GM04504 (cell line): Measurements from ENCODE around the gene HSD11B1.
"Not testable (repeated sequence)": the region's sequence is repeated elsewhere in the genome, so short reads cannot be mapped to it uniquely, and the experiment has no call there.

Source experiments
- DNase-seq: peaks from one replicate; pipeline ENCODE4 v3.0.0-alpha.2; 2012; ENCODE audit warnings: low read depth

The HSD11B1 gene

DNA sequence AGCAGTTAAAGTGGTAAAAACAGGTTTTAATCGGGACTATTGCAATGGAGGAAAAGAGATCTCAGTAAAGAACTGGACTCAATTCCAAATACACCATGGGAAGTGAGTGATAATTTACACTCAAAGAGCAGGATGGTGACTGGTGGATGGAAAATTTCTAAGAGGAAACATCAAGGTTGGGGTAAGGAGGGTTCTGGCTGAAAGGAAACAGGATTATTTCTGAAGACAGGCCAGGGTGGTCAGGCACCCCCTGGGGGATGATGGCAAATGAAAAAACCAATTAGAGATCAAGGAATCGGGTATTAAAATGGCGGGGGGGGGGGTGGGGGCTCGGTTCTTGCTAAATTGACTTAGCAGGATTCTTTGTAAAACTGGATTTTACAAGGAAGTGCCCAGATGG, 12.3 kb upstream of the HSD11B1 start:
- no peak for DNase-seq

DNA sequence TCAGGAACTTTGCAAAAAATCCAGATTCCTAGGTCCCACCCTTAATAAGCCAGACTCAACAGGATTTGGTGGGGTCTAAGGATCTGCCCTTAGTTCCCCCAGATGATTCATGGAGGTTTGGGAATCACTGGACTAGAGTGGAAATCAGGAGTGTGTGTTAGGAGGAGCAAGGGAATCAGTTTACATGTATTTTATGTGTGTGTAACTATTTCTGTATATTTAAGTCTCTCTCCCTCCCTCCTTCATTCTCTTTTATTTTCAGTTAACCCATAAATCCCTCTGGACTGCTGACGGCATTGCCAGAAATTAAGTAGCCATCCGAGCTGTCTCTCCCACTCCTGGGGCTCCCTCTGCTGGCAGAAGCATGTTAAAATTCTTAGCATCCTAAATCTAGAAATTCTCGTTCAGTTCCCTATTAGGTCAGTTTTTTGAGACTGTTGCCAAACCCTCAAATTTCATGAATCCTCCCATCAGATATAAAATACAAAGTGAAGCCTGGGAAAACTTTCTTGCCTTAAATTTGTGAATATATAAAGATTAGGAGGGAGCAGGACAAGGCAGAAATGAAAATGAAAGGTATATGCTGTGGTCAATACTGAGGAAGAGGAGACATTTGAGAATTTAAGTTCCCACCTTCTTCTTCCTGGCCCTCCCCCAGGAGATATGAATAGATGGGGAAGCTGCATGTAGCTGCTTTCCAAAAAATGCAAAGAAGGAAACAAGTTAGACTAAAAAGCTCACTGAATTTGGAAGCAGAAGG, 11.7 kb upstream of the HSD11B1 start:
- peak; percentile 46 for DNase-seq

DNA sequence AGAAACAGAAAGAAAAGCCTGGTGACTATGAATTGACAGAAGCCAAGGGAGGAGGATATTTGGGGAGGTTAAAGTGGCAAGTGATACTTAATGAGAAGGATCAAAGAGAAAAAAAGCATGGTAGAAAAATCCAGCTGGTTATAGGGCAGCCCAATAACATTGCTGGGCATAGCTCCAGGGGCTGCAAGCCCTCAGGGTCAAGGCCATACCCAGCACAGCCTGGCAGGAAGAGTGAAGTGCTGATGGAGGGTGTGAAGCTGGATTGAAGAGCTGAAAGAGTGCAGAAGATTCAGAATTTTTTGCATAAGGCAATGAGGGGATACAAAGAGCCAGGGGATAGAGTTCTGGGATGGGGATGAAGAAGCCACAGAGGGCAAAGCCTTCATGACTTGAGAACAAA, 8.0 kb upstream of the HSD11B1 start:
- no peak for DNase-seq

DNA sequence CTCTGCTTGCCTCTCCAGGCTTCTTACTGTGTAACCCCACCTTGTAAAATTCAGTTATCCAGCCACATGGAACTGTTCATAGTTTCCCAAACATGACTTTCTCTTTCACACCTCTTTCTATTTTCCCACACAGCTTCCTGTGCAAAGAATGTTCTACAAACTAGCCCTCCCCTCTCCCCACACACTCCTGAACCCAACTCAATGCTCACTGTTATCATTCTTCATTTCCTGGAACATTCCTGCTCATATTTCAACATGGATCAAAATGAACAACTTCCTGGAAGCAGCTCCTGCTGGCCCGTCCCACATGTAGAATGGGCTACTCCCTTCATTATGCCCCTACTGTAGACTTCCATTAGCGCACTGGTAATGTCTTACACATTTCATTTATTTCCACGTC, 7.5 kb upstream of the HSD11B1 start:
- DNase-seq, result no peak

DNA sequence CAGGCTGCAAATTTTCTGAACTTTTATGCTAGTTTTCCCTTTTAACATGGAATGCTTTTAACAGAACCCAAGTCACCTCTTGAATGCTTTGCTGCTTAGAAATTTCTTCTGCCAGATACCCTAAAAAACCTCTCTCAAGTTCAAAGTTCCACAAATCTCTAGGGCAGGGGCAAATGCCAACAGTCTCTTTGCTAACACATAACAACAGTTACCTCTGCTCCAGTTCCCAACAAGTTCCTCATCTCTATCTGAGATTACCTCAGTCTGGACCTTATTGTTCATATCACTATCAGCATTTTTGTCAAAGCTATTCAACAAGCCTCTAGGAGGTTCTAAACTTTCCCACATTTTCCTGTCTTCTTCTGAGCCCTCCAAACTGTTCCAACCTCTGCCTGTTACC, 4.0 kb upstream of the HSD11B1 start:
- DNase-seq, result not testable (repeated sequence)

DNA sequence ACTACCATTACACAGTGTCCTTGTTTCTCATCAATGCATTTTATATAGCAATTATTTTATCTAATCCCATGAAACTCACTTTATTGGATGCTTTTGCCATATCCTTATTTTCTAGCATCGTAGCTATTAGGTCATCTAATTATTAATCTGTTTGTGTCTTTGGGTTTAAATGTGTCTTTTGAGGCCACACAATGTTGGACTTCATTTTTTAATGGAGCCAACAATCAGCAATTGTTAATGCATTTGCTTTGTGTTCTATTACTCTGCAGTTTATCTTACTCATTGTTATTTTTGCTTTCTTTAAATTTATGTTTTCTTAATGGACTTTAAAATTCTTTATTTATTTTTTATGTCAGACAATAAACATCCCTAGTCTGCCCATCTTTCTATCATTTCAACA, 1.8 kb upstream of the HSD11B1 start:
- DNase-seq, result no peak

DNA sequence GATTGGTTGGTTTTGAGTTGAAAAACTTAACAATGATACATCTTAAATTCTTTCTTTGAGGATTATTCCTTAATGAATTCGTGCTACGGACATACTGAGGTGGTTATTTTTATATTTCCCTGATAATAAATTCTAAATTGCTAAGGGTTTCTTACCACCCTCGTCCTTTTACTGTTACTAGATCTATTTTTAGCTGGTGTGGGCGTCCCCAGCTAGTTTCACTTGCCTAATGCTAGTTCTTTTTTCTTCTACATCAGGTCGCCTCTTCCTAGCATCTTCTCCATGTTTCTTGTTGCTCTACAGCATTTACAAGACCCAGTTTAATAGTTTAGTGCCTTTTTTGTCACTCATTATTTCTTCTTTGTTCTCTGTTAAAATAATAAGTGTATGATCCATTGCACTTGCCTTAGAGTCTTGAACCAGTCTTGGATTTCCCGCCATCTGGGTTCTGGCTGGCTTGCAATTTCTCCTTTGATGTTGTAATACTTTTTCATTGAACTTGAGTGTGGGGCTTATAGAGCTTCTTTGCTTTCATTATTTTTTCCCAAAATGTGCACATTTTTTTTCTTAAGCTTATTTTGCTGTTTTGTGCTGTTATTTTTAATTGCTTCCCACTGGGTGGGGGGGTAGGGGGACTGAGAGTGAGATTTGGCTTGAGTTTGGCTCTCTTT, 677 bp upstream of the HSD11B1 start:
- DNase-seq, result no peak

DNA sequence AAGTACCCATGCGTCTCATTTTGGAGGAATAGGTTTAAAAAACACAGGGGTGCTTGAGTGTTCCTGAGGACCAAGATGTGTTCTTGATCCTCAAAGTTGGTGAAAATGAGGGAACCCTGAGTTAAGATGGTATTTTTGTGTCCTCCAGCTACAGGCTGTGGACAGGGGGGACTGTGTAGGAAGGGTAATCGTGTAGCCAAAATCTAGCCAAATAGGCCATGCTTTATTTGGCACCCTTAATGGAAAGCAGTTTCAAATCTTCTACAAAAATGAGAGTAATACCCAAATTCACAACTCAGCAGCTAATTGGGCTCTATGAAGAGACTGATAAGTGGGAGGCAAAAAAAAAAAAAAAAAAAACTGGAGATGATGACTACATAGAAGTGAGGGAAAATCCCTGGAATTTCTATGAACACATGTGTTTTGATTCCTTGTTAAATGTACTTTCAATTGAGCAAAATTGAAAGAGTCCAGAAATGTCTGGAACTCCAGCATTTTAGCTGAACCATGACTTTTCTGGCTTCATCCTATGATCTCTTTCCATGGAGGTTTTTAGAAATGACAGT, 470 bp downstream of the HSD11B1 start:
- no peak for DNase-seq

DNA sequence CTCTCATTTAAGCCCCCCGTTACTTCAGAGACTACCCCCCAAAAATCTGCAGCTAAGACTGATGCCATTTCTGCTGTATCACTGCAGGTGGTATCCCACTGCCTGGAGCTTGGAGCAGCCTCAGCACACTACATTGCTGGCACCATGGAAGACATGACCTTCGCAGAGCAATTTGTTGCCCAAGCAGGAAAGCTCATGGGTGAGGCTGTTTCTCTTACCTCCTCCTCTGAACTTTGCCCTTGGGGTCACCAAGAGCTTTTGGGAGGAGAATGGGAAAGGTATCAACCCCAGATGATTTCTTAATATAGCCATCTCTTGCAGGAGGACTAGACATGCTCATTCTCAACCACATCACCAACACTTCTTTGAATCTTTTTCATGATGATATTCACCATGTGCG, 2.0 kb downstream of the HSD11B1 start:
- no peak for DNase-seq

DNA sequence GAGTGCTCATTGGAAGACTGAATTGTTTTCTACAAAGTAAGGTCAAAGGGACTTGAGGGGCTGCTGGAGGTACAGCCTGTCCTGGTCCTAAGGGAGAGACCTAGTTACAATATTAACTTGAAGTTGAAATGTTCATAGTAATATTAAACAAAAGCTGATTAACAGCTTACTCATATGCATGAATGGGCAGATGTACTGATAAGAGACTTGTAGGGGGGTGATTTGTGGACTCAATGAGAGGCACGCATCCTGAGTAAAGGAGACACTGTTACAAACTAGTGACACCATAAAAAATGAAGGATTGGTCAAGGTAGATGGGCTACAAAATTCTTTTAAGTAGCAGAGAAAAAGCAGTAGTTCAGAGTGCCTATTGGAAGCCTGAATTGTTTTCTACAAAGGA, 2.7 kb downstream of the HSD11B1 start:
- DNase-seq, result no peak

DNA sequence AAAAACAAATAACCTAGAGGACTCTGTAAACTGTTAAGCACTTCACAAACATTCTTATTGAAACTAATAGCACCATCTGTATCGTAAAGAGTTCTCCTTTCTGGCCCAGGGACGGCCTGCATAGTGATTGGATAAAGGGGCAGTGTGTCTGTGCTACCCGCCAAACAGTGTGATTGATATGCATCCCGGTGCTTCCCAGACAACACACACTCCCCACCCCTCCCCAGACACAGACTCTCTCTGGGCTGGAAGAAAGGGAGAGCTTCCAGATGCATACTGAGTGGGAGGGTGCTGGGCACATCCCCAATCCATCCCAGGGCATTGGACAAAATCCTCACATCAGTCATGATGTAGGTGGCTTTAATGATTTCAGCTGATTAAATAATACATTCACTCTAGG, 3.7 kb downstream of the HSD11B1 start:
- DNase-seq, result no peak

DNA sequence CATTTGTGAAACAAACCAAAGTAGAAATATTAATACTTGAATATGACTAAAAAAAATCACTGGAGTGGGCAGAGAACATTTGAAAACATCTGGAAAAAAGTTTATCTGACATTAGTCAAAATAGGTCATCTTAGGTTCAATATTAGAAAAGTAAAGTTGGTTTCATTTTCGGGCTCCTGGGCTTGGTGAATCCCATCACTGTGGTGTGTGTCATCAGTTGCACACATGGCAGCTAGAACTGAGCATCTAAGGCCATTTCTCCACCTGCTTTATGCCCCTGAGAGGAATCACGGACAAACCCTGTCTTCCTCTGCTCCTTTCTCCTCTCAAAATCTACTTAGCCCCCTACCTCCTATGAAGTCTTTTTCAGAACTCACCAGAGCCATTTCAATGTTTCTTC, 5.4 kb downstream of the HSD11B1 start:
- DNase-seq, result no peak

DNA sequence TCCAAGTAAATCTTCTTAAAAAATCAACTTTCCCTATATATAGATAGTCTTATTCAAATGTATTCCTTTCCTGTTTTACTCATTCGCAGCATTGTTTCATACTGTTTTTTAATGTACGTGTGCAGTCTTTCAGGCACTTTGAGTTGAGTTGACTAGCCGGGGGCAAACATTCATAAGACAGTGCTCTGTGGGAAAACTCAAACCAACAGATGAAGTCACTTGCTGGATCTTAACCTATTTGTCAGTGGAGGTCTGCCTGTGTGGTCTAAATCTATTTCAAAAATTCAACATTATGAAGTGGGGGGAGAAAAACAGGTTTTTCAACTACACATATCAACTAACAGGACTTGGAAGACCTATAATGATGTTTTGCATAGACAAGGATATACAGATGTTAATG, 6.2 kb downstream of the HSD11B1 start:
- DNase-seq, result no peak

DNA sequence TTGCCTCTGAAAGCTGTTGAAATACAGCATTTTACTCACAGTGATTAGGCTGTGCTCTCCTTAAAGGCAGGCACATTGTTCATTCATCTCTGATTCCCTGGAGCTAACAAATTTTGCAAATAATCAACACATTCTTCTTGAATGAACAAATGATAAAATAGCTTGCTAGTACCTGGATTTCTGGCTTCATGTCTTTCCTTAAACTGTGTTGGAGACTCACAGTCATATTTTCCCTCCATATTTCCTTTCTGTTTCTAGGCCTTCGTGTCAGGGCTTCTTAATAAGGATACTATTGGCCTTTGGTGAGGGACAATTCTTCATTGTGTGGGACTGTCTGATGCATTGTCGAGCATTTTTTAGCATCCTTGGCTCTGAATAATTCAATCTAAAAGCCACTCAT, 9.7 kb downstream of the HSD11B1 start:
- DNase-seq, result no peak

DNA sequence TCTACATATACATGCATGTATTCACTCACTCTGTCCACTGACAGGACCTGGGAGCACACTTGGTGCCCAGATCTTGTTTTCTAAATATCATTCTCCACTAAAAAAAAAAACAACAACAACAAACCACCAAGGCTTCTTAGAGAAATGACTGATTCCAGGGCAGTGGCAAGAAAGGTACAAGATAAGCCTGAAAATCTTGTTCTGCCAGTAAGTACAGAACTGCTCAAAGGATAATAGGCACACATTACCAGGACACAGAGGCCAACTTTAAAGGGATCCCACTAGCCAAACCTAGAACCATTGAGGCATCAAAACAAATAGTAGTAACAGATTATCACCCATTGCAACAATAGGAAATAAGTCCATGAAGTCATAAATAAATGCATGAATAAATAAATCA, 10.7 kb downstream of the HSD11B1 start:
- DNase-seq, result no peak

DNA sequence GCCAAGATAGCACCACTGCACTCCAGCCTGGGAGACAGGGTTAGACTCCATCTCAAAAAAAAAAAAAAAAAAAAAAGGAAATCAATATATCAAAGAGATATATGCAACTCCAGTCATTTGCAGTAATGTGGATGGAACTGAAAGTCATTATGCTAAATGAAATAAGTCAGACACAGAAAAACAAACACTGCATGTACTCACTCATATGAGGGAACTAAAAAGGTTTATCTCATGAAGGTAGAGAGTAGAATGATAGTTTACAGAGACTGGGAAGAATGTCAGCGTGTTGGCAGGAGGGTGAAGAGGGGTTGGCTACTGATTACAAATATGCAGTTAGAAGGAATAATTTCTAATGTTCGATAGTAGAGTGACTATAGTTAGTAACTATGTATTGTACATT, 13.2 kb downstream of the HSD11B1 start:
- DNase-seq, result no peak

DNA sequence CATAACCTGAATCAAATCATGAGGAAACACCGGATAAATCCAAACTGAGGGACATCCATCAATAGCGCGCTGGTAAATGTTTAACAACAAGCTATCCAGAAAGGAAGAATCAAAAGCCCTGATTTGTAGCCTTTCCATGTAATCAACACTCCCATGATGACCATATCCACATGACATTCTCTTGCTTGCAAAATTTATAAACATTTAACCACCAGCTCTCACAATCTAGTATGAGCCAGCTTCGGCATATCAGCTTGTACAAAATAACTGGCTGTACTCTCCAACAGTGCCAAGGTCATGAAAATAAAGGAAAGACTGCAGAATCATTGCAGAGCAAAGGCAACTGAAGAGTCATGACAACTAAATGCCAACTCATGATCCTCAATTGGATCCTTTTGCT, 15.7 kb downstream of the HSD11B1 start:
- DNase-seq, result no peak

DNA sequence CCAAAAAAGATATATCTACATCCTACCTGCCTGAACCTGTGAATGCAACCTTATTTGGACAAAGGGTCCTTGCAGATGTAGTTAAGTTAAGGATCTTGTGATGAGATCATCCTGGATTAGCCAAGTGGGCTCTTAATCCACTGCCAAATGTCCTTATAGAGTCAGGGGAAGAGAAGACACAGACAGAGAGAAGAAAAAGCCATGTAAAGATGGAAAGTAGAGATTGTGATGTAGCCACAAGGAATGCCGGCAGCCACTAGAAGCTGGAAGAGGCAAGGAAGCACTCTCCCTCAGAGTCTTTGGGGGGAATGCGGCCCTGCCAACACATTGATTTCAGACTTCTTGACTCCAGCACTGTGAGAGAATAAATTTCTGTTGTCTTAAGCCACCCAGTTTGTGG, 16.2 kb downstream of the HSD11B1 start:
- no peak for DNase-seq

DNA sequence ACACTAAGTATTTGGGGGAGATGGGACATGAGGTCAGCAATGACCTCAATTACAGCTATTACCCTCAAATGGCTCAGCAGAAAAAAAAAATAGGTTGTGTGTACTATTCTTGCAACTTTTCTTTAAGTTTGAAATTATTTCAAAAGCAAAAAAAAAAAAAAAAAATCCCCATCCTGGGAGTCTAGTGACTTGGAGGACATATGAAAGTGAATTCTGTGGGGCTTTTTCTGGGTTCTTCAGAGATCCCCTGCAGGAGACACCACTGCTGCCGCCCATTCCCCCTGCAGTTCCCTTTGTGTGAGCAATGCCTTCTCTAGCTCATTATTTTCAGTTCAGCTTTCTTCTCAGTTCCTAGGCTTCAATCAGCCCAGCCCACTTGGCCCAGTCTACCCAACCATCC, 16.7 kb downstream of the HSD11B1 start:
- no peak for DNase-seq

DNA sequence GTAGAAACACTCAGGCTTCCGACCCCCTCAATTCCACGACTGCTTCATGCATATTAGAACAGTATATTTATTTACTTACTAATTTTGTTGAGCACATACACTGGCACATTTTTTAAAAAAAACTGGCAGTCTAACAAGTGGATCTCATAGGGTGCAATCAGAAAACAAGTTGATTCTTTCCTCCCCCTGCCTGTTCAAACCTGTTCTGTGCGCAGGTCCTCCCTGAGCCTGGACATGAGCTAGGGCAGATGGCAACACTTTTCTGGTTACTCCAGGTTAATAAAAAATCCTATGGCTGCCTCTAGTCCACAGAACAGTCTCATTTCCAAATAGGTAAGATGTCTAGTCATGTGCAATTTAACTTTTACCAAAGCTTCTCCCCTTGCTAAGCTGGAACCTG, 18.6 kb downstream of the HSD11B1 start:
- DNase-seq, result no peak

DNA sequence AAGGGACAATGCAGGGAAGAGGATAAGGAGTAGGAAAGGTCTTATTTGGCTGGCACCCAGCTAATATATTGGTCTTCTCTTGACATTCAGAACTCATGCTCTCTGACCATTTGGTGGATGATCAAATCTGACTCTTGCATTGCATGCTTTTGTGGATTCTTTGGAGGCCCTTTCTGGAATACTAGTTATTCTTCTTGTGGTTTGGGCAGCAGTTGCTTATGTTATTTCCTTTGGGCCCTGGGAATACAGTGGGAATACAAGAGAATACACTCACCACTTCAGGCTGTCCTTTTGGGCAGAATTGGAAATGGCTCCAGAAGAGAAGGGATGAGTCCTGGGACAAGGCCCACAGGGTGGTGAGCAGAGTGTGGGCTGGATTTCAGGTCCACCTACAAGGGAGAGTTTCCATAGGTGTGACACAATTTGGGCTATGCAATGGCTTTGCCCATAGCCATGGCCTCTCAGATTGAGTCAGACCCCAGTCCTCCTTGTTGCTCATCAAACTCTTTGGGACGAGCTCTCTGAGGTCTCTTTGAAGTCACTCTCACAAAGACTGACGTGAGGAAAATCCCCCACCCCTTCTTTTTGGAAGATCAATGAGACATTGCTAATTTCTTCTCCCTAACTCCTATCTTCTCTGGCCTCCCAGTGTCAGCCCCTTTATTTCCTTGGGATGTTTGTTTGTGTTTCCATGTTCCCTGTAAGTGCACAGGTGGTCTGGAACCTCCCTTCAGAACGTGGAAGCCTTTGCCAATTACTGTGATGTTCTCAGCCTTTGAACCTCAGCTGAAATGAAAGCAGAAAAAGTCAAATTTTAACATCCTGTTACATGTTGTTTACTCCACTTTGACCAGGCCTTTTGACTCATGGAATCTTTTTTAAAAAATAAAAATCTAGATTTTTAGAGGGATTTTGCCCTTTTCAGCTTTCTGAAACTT, 19.4 kb downstream of the HSD11B1 start:
- DNase-seq, result no peak

DNA sequence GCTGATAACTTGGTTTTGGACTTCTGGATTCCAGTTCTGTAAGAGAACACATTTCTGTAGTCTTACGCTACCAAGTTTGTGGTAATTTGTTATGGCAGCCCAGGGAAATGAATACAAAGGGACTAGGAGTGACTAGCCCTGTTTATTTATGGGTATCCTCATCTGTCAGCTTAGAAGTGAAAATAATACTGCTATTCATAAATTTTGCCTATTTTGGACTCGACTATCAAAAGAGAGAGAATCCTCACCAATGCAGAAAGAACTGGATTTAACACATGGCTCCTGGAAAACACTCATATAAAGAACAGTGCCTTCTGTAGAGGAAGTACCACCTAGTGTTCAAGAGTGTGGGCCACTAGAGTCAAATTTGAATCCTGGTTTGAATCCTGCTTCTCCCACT, 22.6 kb downstream of the HSD11B1 start:
- no peak for DNase-seq

DNA sequence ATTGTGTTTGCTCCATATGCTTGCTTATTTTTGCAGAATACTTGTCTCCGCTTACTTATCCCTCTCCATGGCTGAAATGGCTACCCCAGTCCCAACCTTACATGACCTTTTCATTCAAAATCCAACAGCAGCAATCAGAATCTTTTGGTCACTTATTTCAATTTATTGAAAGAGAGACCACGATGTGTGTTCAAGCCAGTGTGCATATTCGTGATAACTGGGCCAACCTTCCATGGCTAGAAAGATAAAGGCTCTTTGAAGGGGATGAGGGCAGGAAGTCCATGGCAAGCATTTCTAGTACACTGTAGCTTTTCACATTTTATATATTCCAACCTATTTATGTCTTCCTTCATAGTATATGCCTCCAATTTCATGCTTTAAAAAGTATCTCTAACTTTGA, 23.1 kb downstream of the HSD11B1 start:
- DNase-seq, result no peak
